NCI-H345 treated with DMSO at 0.1 percent for 48 hours (cell line): ENCODE results near the gene BARX1.
"Not testable (repeated sequence)": the region's sequence is repeated elsewhere in the genome, so short reads cannot be mapped to it uniquely, and the experiment has no call there.

Experiments used
- DNase-seq: peaks from one replicate; lab custom pipeline; 2025; ENCODE audit not compliant: unreplicated experiment; lab: John Stamatoyannopoulos, UW

Gene BARX1, protein sequence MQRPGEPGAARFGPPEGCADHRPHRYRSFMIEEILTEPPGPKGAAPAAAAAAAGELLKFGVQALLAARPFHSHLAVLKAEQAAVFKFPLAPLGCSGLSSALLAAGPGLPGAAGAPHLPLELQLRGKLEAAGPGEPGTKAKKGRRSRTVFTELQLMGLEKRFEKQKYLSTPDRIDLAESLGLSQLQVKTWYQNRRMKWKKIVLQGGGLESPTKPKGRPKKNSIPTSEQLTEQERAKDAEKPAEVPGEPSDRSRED

GRCh38 chr9:93955111-93955980 lies at the start of gene BARX1:
Gene BARX1 (minus strand): TSS chr9:93955355. CDS start chr9:93955146, 209 bp downstream.
- peak; percentile 23 for DNase-seq

DNA sequence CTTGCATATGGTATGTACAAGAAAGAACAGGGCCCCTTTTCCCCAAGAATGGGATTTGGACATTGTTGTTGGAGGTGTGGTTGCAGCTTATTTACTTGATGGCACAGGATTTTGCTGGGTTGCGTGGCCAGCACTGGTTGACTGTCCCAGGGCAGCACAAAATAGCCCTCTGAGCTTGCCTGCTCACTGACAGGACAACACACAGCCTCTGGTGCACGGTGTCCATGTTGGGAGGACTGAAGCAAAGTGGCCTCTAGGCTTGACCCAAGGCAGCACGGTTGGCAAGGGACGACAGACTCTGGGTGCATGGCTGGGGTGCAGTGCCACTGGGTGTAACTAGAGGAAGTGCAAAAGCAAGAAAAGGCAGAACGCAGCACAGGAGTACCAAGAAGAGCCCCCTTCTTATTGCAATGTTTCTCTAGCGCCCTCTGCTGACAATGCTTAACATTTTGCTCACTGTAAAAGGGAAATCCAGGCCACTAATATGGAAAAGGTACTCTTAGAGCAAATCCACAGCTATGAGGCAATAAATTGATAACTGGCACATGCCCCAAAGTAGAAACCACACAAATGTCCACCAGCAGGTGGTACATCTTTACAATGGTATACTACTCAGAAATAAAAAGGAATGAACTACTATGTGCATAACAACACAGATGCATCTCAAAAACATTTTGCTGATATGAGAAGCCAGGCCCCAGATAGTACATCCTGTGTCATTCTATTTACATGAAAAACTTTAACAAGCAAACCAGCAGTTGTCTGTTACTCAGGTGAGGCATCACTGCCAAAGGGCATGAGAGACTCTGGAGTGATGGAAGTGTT lies 47.4 kb upstream of the BARX1 start:
- peak; percentile 14 for DNase-seq

- DNase-seq: no peak
Observed at GRCh38 chr9:93996863-93997262, 41.7 kb upstream of the BARX1 start.

- no peak for DNase-seq
Observed at GRCh38 chr9:93996367-93996766, 41.2 kb upstream of the BARX1 start.

- DNase-seq: no peak
Observed at GRCh38 chr9:93994545-93994944, 39.4 kb upstream of the BARX1 start.

- DNase-seq: no peak
Observed at GRCh38 chr9:93994132-93994531, 39.0 kb upstream of the BARX1 start.

DNA sequence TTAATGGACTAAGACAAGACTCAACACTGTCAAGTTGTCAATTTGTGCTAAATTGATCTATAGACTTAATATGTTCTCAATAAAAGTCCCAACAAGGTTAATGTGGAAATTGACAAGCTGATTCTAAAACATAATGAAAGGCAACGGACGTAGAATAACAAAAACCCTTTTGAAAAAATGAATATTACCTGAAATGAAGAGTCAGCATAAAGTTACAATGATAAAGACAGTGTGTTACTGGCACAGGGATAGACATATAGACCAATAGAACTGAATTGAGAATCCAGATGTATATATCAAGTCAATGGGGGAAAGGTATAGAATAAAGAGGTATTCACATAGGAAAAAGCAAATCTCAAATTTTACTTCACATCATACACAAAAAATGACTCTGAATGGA lies 37.7 kb upstream of the BARX1 start:
- no peak for DNase-seq

- no peak for DNase-seq
Observed at GRCh38 chr9:93990448-93990847, 35.3 kb upstream of the BARX1 start.

DNA sequence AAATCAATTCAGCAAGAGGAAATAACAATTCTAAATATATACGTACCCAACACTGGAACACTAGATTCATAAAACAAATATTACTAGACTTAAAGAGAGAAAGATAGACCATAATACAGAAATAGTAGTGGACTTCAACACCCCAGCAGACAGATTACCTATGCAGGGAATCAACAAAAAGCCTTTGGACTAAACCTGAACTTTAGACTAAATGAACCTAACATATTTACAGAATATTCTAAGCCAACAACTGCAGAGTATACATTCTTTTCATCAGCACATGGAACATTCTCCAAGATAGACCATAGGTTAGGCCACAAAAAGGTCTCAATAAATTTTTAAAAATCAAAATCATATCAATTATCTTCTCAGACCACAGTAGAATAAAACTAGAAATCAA lies 32.9 kb upstream of the BARX1 start:
- DNase-seq: no peak

- no peak for DNase-seq
Observed at GRCh38 chr9:93984860-93985259, 29.7 kb upstream of the BARX1 start.

DNA sequence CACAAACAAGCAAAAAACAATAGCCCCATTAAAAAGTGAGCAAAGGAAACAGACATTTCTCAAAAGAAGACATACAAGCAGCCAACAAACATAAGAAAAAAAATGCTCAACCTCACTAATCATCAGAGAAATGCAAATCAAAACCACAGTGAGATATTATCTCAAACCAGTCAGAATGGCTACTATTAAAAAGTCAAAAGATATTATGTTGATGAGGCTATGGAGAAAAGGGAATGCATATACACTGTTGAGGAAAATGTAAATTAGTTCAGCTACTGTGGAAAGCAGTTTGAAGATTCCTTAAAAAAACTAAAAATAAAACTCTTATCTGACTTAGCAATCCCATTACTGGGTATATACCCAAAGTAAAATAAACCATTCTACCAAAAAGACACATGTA lies 28.7 kb upstream of the BARX1 start:
- no peak for DNase-seq

DNA sequence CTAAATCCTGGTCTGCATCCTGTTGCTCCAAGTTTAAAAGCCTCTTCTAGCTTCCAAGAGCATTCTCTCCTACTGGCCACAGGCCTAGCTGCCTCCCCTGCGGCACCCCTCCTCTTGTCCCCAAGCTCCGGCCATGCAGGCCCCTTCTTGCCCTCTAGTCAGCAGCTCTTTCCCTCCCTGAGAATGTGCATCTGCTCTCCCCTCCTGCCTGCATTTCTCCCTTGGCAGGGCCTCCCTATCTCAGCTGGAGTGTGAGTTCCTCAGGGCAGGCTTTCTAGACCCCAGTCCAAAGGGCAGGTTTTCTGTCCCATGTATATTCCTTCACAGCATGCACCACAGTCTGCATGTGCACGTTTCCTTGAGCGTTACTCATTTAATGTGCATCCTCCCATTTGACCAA lies 24.6 kb upstream of the BARX1 start:
- no peak for DNase-seq

DNA sequence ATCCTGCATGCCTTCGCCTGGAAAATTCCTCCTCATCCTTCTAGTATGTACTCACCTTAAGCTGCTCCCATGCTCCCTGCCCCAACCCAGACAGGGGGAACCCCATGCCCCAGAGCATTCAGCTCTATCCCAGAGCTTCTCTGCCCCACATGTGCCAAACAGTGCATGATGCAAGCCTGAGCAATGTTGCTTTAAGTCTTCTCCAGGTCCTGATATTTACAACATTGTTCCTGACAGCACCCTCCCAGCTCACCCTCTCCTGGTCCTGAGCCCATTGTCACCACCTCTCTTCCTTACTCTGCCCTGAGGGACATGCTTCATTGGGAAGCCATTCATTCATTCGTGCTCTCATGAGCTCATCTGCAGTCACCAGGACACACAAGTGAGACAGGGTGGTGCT lies 23.4 kb upstream of the BARX1 start:
- DNase-seq: peak; percentile 14

- DNase-seq: no peak
Observed at GRCh38 chr9:93976973-93977372, 21.8 kb upstream of the BARX1 start.

- no peak for DNase-seq
Observed at GRCh38 chr9:93976081-93976480, 20.9 kb upstream of the BARX1 start.

GRCh38 chr9:93975262-93975661 lies 20.1 kb upstream of the BARX1 start:
- no peak for DNase-seq

- DNase-seq: no peak
Observed at GRCh38 chr9:93974151-93974550, 19.0 kb upstream of the BARX1 start.

DNA sequence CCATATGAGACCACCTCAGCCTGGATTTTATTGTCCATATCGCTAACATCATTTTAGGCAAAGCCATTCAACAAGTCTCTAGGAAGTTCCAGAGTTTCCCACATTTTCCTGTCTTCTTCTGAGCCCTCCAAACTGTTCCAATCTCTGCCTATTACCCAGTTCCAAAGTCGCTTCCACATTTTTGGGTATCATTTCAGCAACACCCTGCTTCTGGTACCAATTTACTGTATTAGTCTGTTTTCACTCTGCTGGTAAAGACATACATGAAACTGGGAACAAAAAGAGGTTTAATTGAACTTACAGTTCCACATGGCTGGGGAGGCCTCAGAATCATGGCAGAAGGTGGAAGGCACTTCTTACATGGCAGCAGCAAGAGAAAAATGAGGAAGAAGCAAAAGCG lies 17.5 kb upstream of the BARX1 start:
- DNase-seq: not testable (repeated sequence)

GRCh38 chr9:93969328-93969661 lies 14.1 kb upstream of the BARX1 start:
- no peak for DNase-seq

GRCh38 chr9:93968451-93969327 lies 13.5 kb upstream of the BARX1 start:
- DNase-seq: no peak
